Measurements from ENCODE around the gene SLC37A1.

GRCh38 chr21:42556476-42556875, 42.8 kb downstream of the SLC37A1 start:
- TF ChIP-seq CTCF (IDR thresholded peaks at IDR 0.05 in 8 of 11, conservative IDR thresholded peaks at IDR 0.05 in 3 of 11) (no peak), POLR2AphosphoS5 (IDR thresholded peaks at IDR 0.05) (no peak)

All from spleen (tissue), 7 donors.